Activated CD8-positive, alpha-beta memory T cell treated with anti-CD3 and anti-CD28 coated beads, Interleukin-2, amount 10 ng/mL, durations not matched to agents 7 days and 5 days (primary cell): ENCODE data around the gene NTMT1. TPM values are rescaled to one million over a fixed set of nuclear protein-coding genes. Genes with fewer than 3 reads are reported as not detected.
"Not testable (repeated sequence)": the region's sequence is repeated elsewhere in the genome, so short reads cannot be mapped to it uniquely, and the experiment has no call there.

ENCODE experiments used
- ATAC-seq: fragments of 150-1000 bp; cut with Tn5 transposase; one replicate; pipeline ENCODE4 v1.10.0; 2021; ENCODE audit warnings: moderate library complexity
- CTCF ChIA-PET: fragments of 350-600 bp; sonication (Branson Sonifier 250); formaldehyde crosslinking; loops from one replicate; lab custom pipeline; 2021; ENCODE audit warnings: antibody characterized with exemption; lab: Charles Lee
- DNase-seq: peaks from one replicate; pipeline ENCODE4 v3.0.0-alpha.2; 2020
- H3K27ac Mint-ChIP-seq: one replicate; pipeline ENCODE4 v1.8.0; 2021; ENCODE audit warnings: mild to moderate bottlenecking, mixed read lengths
- H3K27me3 Mint-ChIP-seq: one replicate; pipeline ENCODE4 v1.8.0; 2021; ENCODE audit warnings: mixed read lengths
- H3K36me3 Mint-ChIP-seq: one replicate; pipeline ENCODE4 v1.8.0; 2021; ENCODE audit warnings: mild to moderate bottlenecking, mixed read lengths
- H3K4me1 Mint-ChIP-seq: one replicate; pipeline ENCODE4 v1.8.0; 2021; ENCODE audit warnings: mixed read lengths
- H3K4me3 Mint-ChIP-seq: one replicate; pipeline ENCODE4 v1.8.0; 2021; ENCODE audit warnings: mild to moderate bottlenecking, moderate library complexity, mixed read lengths
- H3K9me3 Mint-ChIP-seq: one replicate; pipeline ENCODE4 v1.8.0; 2022; ENCODE audit warnings: low read depth, mixed read lengths
- total RNA-seq, 2 experiments: library from RNA; stranded (reverse); gene quantifications; one replicate each; pipeline ENCODE4 v1.2.3, GENCODE V29; 2021

NTMT1 gene
- total RNA-seq, 2 experiments from 2014 or later: 37.2 to 46.2 TPM

- DNase-seq (no peak), ATAC-seq (no peak)
- Mint-ChIP-seq H3K9me3 (no peaks in the 10 kb centered on the region), H3K4me1 (peaks cover 34% of the 10 kb centered on the region), H3K36me3 (no peaks in the 10 kb centered on the region), H3K27me3 (peaks cover 18% of the 10 kb centered on the region), H3K27ac (no peak overlapping the region), H3K4me3 (no peak overlapping the region)
- CTCF ChIA-PET: interaction anchor here (1.5 to 5.3 kb wide), 4 partner anchors 10 to 449 kb away, joined by 3 to 23 read pairs (median 8); no protein-coding TSS in a partner anchor
Observed at GRCh38 chr9:129587487-129588262, 38.3 kb upstream of the NTMT1 start.

GRCh38 chr9:129590466-129590865 is 35.5 kb upstream of the NTMT1 start:
- H3K27ac Mint-ChIP-seq: no peak overlapping the region
- no peaks in the 10 kb centered on the region for H3K36me3 Mint-ChIP-seq
- H3K27me3 Mint-ChIP-seq: peaks cover 33% of the 10 kb centered on the region
- CTCF ChIA-PET: interaction anchor here (0.8 kb wide), 1 partner anchor 10 kb away, joined by 3 read pairs; no protein-coding TSS in a partner anchor
- H3K4me1 Mint-ChIP-seq: peaks cover 17% of the 10 kb centered on the region
- H3K9me3 Mint-ChIP-seq: no peaks in the 10 kb centered on the region
- H3K4me3 Mint-ChIP-seq: no peak overlapping the region
- ATAC-seq (no peak), DNase-seq (no peak)

GRCh38 chr9:129591916-129592315 is 34.0 kb upstream of the NTMT1 start:
- CTCF ChIA-PET: interaction anchor here (0.9 kb wide), 1 partner anchor 11 kb away, joined by 4 read pairs; no protein-coding TSS in a partner anchor
- ATAC-seq (no peak), DNase-seq (no peak)
- no peaks in the 10 kb centered on the region for H3K9me3 Mint-ChIP-seq
- no peak overlapping the region for H3K27ac Mint-ChIP-seq
- peaks cover 20% of the 10 kb centered on the region for H3K4me1 Mint-ChIP-seq
- H3K27me3 Mint-ChIP-seq: peaks cover 33% of the 10 kb centered on the region
- H3K4me3 Mint-ChIP-seq: no peak overlapping the region
- H3K36me3 Mint-ChIP-seq: no peaks in the 10 kb centered on the region

- not testable (repeated sequence) for H3K4me3 Mint-ChIP-seq, H3K36me3 Mint-ChIP-seq, H3K27ac Mint-ChIP-seq, ATAC-seq, DNase-seq, H3K9me3 Mint-ChIP-seq
- Mint-ChIP-seq H3K27me3 (peaks cover 33% of the 10 kb centered on the region), H3K4me1 (peaks cover 20% of the 10 kb centered on the region)
- CTCF ChIA-PET: interaction anchor here (1.2 kb wide), 1 partner anchor 419 kb away, joined by 3 read pairs; no protein-coding TSS in a partner anchor
Observed at GRCh38 chr9:129592790-129593189, 33.2 kb upstream of the NTMT1 start.

- H3K36me3 Mint-ChIP-seq: no peaks in the 10 kb centered on the region
- CTCF ChIA-PET: no interaction called here
- peaks cover 26% of the 10 kb centered on the region for H3K27me3 Mint-ChIP-seq
- H3K27ac Mint-ChIP-seq: no peak overlapping the region
- H3K4me1 Mint-ChIP-seq: peaks cover 28% of the 10 kb centered on the region
- no peak overlapping the region for H3K4me3 Mint-ChIP-seq
- H3K9me3 Mint-ChIP-seq: no peaks in the 10 kb centered on the region
- DNase-seq: no peak
- no peak for ATAC-seq
Observed at GRCh38 chr9:129594632-129595031, 31.3 kb upstream of the NTMT1 start.

GRCh38 chr9:129595311-129595741 is 30.6 kb upstream of the NTMT1 start:
- no peak for DNase-seq
- Mint-ChIP-seq H3K27me3 (peaks cover 22% of the 10 kb centered on the region), H3K36me3 (no peaks in the 10 kb centered on the region), H3K27ac (no peak overlapping the region), H3K4me3 (no peak overlapping the region), H3K9me3 (no peaks in the 10 kb centered on the region), H3K4me1 (peaks cover 28% of the 10 kb centered on the region)
- CTCF ChIA-PET: interaction anchor here (0.6 to 3.2 kb wide), 5 partner anchors 24 to 456 kb away, joined by 3 to 13 read pairs (median 4); partner anchors contain the start of gene NTMT1
- ATAC-seq: no peak

- CTCF ChIA-PET: interaction anchor here (0.6 to 3.5 kb wide), 8 partner anchors 10 to 457 kb away, joined by 3 to 23 read pairs (median 4); partner anchors contain the start of gene NTMT1
- H3K4me3 Mint-ChIP-seq: no peak overlapping the region
- H3K27me3 Mint-ChIP-seq: peaks cover 15% of the 10 kb centered on the region
- no peaks in the 10 kb centered on the region for H3K36me3 Mint-ChIP-seq
- DNase-seq (no peak), ATAC-seq (no peak)
- H3K9me3 Mint-ChIP-seq: no peaks in the 10 kb centered on the region
- peaks cover 28% of the 10 kb centered on the region for H3K4me1 Mint-ChIP-seq
- peak overlapping the region; percentile 49 for H3K27ac Mint-ChIP-seq
Observed at GRCh38 chr9:129595903-129596540, 29.9 kb upstream of the NTMT1 start.

GRCh38 chr9:129596541-129597331 is 29.2 kb upstream of the NTMT1 start:
- Mint-ChIP-seq H3K27me3 (peaks cover 15% of the 10 kb centered on the region), H3K36me3 (no peaks in the 10 kb centered on the region), H3K4me1 (peaks cover 28% of the 10 kb centered on the region), H3K4me3 (peak overlapping the region; percentile 59), H3K27ac (peak overlapping the region; percentile 68), H3K9me3 (no peaks in the 10 kb centered on the region)
- CTCF ChIA-PET: interaction anchor here (0.9 to 3.5 kb wide), 12 partner anchors 10 to 465 kb away, joined by 3 to 23 read pairs (median 4); partner anchors contain the start of gene NTMT1
- no peak for DNase-seq
- peak; percentile 14 for ATAC-seq

GRCh38 chr9:129597355-129598088 is 28.4 kb upstream of the NTMT1 start:
- Mint-ChIP-seq H3K36me3 (no peaks in the 10 kb centered on the region), H3K4me3 (peak overlapping the region; percentile 47), H3K27me3 (peaks cover 15% of the 10 kb centered on the region), H3K4me1 (peaks cover 31% of the 10 kb centered on the region), H3K9me3 (no peaks in the 10 kb centered on the region), H3K27ac (peak overlapping the region; percentile 73)
- peak; percentile 76 for DNase-seq
- CTCF ChIA-PET: interaction anchor here (0.9 to 3.5 kb wide), 8 partner anchors 9 to 466 kb away, joined by 3 to 23 read pairs (median 4); partner anchors contain the start of gene NTMT1
- peak; percentile 77 for ATAC-seq

GRCh38 chr9:129598089-129598596 is 27.8 kb upstream of the NTMT1 start:
- Mint-ChIP-seq H3K27ac (peak overlapping the region; percentile 73), H3K4me1 (peaks cover 35% of the 10 kb centered on the region), H3K36me3 (no peaks in the 10 kb centered on the region), H3K9me3 (no peaks in the 10 kb centered on the region), H3K4me3 (peak overlapping the region; percentile 47), H3K27me3 (peaks cover 12% of the 10 kb centered on the region)
- DNase-seq: no peak
- ATAC-seq: peak; percentile 20
- CTCF ChIA-PET: interaction anchor here (0.7 to 3.5 kb wide), 7 partner anchors 8 to 467 kb away, joined by 3 to 23 read pairs (median 5); no protein-coding TSS in a partner anchor

- Mint-ChIP-seq H3K4me3 (no peak overlapping the region), H3K9me3 (no peaks in the 10 kb centered on the region), H3K27me3 (no peaks in the 10 kb centered on the region), H3K27ac (no peak overlapping the region), H3K4me1 (peaks cover 42% of the 10 kb centered on the region), H3K36me3 (no peaks in the 10 kb centered on the region)
- ATAC-seq (no peak), DNase-seq (no peak)
- CTCF ChIA-PET: interaction anchor here (1.2 to 1.3 kb wide), 2 partner anchors 462 kb away, joined by 3 read pairs; no protein-coding TSS in a partner anchor
Observed at GRCh38 chr9:129601082-129601674, 24.8 kb upstream of the NTMT1 start.
